Suppressor macrophage treated with lipopolysaccharide for 4 hours (primary cell): ENCODE results near the gene RNF121.

ENCODE experiments used
- DNase-seq: peaks from one replicate; pipeline ENCODE4 v3.0.0-alpha.2; 2020

The RNF121 gene

DNA sequence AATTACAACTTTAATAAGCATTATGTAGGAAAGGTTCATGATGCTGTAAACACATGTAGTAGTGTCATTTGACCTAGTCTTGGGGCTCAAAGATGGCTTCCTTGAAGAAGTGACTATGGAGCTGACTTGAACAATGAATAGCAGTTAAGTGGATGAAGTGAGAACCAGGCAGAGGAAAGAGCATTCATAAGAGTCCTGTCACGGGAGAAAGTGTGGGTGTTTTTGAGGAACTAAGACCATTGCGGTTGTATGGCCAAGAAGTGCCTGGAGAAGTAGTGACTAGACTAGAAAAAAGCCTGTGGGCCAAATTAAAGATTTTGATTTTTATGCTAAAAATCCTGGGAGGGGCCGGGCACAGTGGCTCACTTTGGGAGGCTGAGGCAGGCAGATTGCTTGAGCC, 62.6 kb downstream of the RNF121 start:
- peak; percentile 94 for DNase-seq

DNA sequence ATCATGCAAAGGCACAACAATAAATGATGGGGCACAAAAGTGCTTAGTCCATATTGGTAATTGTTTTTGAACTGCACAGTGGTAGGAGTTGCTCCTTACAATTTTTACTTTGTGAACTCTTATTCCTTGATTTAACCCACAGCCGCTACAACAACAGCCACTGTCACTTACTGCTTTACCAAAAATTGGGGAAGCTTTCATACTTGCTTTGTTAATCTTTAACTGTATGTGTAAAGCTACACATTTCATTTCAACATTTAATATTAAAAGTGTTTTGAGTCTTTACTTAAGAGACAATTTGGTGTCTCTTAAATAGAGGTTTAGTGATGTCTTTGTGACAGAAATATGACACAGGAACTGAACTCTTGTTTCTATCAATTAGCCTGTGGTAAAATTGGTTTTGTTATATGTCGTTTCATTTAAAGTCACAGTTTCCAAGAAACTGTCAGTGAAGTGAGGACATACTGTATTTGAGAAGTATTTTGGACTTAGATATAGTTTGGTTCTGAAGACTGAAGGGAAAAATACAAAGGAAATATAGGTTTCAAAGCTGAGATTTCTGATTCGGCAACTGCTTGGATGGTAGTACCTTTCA, 63.4 kb downstream of the RNF121 start:
- no peak for DNase-seq

DNA sequence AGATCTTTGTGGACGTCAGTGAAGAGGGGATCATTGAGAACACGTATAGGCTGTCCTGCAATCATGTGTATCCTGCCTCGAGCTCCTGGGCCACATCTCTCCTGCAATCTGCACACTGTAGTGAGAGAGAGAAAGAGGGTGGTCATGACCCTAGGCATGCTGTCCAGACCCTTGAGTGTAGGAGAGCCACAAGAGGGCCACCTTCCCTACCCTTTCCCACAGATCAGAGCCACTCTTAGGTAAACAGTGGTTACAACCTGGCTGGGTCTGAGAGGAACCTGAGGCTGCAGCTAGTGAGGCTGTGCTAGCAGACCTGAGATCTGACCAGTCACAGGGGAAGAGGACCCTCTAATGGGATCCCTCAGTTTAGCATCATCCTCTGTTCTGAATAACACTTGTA, 65.9 kb downstream of the RNF121 start:
- no peak for DNase-seq

DNA sequence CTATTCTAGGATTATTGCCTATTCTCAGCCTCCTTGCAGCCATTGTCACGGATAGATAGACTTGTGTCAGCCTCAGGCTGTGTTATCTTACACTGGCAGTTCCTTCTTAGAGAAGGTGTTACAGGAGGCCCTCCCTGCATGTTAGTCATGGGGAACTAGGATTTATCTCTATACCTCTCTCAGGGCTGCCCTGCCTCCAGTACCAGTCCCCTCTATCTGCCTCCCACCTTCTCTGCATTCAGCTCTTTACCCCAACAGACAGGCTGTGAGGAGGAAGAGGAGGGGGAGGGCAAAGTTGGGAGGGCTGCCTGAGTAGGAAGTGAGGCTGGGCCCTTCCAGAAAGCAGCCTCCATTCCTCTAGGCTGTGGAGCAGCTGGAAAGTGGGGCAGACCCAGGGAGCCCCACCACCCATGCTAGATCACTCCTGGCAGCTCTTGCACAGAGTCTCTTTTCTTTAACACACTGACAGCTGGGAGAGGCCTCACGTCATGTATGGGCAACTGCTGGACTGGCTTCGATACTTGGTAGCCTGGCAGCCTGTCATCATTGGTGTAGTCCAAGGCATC, 67.0 kb downstream of the RNF121 start:
- DNase-seq = no peak

DNA sequence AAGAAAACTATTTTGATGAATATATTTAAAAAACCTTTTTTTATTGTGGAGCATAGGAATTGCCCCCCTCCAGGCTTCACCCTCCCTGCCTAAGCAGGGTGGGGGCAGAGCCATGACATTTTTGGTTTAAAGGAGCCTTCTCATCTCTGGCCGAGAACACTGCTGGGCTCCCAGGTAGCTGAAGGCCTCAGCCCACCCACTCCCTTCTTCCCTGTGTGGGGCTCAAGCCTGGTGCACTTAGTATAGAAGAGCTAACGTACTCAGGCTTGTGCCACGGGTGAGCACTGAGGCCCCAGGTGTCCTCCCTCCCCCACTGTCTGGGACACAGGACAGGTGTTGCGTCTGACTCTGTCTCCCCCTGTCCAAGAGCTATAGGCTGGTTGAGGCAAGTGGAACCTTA, 67.7 kb downstream of the RNF121 start:
- DNase-seq = no peak

DNA sequence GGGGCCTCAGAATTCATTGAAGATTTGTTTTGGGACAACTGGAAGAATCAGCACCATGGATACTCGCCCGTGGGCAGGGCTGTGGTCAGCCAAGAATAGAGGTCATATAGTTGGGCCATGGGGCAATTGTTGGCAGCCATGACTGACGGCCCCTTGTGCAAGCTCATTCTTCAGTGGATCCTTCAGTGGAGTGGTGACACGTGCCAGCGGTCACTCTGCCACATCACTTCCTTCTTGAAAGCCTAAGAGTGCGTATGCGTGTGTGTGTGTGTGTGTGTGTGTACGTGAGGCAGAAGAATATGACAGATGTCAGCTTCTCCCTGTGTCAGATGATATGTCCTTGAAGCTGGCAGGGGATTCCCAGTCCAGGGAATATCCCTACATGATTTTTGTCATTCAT, 68.1 kb downstream of the RNF121 start:
- peak; percentile 96 for DNase-seq

DNA sequence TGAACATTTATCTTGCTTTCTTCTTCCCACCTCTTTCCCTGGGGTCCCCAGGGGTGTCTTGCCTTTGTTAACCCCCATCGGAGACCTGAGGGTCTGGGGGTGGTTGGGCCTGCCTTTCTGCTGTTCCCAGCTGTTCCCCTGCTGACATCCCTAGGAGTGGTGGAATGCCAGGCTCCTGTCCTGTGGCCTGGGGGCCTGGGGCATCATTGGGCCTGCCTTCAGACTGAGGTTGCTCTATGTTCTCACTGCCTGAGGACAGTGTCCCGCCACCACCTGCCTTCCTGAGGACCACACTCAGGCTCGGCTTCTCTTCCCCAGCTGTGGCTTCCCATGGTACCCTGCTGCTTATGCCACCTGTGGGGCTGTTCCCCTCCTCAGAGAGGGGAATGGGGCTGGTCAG, 68.7 kb downstream of the RNF121 start:
- DNase-seq = no peak

DNA sequence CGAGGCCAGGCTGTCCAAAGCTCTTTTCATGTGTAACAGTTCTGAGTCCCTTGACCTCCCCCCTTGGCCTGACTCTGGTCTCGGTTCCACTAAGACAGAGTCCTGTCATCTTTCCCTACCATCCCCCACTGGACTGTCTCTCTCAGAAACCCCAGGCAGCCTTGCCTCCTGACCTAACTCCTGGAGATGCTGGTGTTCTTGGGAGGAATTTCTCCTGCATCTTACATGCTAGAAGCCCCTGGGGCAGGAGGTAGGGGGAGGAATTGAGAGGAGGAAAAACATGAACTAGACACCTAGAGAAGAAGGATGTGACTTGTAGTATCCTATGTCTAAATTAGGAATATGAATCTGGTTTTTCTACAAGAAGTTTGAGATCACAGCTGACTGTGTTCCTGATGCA, 69.2 kb downstream of the RNF121 start:
- no peak for DNase-seq

DNA sequence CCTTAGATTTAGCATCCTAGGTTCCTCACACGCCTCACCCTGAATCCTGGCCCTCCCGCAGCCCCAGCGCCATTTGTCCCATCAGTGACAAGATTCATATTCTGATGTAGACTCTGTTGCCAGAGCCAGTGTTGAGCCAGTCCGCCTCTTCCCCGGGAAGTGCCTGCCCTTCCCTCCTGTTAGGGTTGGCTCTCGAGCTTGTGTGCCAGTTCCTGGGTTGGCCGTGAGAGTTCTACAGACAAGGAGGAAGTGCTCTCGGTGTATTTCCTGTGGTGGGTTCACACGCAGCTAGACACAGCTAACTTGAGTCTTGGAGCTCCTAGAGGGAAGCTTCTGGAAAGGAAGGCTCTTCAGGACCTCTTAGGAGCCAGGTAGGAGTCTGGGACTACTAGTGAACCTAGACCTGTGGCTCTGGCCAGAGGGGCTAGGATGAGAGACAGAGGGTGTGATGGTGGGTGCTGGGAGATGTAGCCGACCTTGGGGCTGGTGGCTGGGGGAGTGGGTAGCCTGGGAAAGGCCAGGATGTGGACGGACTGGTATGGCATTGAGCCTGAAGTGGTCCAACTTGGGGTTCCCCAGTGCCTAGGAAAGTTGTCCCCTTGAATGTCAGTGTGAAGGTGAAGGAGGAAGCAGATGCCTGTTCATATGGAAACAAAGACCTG, 69.9 kb downstream of the RNF121 start, which contains the start of gene IL18BP:
Gene IL18BP (plus strand): TSS at position 261 of the 662 bp plus-strand sequence. CDS start 1,076 bp downstream, outside the sequence.
- DNase-seq = peak; percentile 88

DNA sequence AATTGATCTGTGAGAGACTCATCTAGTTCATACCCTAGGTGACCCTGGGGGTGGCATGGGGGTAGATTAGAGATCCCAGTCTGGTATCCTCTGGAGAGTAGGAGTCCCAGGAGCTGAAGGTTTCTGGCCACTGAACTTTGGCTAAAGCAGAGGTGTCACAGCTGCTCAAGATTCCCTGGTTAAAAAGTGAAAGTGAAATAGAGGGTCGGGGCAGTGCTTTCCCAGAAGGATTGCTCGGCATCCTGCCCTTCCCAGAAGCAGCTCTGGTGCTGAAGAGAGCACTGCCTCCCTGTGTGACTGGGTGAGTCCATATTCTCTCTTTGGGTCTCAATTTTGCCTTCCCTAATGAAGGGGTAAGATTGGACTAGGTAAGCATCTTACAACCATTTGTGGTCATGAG, 70.5 kb downstream of the RNF121 start:
- DNase-seq = peak; percentile 65

DNA sequence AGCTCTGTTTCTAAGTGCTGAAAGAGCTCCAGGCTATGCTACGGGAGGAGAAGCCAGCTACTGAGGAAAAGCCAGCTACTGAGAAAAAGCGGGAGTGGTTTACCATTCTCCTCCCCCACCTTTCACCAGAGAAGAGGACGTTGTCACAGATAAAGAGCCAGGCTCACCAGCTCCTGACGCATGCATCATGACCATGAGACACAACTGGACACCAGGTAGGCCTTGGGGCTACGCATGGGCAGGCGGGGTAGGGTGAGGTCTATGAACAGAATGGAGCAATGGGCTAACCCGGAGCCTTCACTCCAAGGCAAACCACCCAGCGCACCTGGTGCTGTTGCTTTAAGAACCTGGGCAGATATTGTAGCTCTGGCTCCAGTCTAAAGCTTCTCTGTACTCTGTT, 71.0 kb downstream of the RNF121 start:
- DNase-seq = no peak

DNA sequence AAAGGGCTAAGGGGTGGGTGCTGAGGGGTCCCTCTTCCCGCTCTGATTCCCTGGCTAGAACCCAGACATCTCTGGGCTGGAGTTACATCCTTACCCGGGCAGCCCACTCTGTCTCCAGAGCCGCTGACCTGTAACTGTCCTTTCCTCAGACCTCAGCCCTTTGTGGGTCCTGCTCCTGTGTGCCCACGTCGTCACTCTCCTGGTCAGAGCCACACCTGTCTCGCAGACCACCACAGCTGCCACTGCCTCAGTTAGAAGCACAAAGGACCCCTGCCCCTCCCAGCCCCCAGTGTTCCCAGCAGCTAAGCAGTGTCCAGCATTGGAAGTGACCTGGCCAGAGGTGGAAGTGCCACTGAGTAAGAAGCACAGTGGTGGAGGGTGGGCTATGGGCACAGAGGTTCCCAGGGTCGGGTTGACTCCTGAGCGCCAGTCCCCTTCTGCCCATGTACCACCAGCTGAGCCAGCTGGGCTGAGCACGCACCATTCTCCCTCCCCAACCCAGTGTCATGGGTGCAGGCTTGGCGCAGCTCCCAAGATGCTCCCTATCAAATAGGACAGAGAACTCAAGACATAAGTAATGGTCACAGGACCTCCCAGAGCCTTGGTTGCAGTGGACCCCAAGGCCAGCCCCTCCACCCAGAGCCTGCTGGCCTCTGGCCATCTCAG, 71.5 kb downstream of the RNF121 start:
- no peak for DNase-seq

DNA sequence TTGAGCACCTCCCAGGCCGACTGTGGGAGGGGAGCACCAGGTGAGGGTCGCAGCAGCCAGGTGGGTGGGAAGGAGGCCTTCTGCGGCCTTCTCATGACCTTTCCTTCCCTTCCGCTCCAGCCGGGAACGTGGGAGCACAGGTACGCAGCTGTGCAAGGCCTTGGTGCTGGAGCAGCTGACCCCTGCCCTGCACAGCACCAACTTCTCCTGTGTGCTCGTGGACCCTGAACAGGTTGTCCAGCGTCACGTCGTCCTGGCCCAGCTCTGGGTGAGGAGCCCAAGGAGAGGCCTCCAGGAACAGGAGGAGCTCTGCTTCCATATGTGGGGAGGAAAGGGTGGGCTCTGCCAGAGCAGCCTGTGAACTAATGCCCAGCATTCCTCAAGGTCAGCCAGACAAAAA, 72.4 kb downstream of the RNF121 start:
- no peak for DNase-seq

DNA sequence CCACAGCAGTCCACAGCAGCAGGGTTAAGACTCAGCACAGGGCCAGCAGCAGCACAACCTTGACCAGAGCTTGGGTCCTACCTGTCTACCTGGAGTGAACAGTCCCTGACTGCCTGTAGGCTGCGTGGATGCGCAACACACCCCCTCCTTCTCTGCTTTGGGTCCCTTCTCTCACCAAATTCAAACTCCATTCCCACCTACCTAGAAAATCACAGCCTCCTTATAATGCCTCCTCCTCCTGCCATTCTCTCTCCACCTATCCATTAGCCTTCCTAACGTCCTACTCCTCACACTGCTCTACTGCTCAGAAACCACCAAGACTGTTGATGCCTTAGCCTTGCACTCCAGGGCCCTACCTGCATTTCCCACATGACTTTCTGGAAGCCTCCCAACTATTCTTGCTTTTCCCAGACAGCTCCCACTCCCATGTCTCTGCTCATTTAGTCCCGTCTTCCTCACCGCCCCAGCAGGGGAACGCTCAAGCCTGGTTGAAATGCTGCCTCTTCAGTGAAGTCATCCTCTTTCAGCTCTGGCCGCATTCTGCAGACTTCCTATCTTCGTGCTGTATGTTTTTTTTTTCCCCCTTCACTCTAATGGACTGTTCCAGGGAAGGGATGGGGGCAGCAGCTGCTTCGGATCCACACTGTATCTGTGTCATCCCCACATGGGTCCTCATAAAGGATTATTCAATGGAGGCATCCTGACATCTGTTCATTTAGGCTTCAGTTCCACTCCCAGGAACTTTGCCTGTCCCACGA, 73.2 kb downstream of the RNF121 start:
- no peak for DNase-seq

DNA sequence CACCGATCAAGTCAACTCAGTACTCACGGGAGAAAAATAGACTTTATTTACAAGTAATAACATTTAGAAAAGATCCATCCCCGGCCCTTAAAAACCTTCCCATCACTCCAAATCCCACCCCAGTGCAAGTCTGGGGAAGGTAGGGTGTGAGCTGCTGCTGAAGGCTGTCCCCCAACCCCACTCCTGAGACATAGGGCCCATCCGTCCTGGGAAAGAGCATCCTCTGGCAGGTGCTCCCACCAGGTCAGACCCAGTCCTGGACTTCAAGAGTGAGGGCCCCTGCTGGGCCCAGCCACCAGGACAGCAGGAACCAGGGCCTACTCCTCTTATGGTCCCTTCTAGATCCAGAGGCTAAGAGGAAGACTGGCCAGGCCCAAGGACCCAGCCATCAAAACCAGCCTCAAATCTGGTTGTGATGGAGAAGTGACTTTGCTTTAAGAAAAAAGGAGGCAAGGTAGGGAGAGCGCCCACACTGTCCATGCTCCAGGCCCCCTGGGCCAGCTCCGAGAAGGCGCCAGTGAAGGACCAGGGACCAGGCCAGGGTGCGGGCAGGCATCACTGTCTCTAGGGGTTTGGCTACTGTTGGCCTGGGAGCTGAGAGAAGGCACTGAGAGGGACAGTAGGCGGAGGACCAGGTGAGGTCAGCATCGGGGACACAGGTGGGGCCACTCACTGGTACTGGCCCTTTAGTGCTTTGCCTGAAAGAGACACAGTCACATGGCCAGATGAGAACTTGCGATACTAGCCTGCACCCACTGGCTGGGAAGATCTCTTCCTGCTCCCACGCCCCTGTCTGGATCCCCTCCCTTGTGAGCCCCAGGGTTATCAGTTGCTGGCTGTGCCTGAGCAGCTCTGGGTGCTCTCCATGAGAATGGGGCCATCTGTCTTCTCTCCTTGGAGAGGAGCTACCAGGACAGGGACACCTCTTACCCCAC, 74.3 kb downstream of the RNF121 start:
- no peak for DNase-seq

DNA sequence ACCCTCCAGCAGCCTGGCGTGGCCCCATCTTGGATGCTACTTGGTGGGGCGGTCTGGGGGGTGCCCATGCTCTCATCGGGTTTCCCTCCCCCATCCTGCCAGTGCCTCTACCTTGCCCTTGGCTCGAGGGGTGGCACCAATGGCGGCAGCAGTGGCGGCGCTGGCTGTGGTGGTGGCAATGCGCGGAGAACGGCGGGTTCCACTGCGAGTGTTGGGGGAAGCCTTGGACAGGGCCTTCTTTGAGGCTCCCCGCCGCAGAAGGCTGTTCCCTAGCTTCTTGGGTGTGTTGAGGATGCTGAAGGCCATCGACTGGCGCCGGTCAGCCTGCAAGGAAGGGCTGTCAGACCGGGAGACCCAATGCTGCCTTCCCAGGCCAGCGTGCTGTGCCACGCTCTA, 74.9 kb downstream of the RNF121 start:
- DNase-seq = no peak

DNA sequence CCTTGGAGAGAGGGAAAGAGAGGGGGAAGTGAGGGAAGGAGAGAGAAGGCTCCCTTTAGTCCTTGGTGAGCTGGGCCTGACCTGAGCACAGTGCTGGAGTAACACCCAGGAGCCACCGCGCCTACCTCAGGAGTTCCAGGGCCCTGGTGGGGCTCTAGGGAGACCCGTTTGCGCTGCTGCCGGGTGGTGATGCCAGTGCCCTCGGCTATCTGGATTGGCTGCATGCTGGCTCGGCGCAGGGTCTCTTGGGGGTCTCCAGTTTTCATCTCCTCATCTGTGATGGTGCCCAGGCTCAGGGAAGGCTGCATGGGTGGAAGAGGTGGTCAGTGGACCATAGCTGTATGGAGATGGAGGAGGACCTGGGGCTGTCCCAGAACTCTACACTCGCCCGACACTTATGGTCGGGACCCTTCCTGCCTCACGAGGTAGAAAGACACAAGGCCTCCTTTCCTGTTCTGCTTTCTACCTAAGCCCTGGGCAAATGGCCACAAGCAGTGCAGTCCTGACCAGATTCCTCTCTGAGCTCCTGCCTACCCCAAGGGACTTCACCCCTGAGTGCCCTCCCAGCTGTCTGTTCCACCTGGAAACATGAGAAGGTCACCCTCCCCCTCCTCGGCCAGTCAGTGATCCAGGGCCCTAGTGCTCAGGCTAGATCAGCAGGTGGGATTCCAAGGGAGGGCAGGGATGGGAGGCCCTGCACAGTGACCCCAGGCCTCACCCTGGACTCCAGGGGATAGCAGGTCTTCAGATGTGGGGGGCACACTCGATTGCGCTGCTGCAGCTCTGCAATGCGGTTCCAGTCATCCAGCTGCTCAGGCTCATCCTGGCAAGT, 75.9 kb downstream of the RNF121 start:
- DNase-seq = no peak

DNA sequence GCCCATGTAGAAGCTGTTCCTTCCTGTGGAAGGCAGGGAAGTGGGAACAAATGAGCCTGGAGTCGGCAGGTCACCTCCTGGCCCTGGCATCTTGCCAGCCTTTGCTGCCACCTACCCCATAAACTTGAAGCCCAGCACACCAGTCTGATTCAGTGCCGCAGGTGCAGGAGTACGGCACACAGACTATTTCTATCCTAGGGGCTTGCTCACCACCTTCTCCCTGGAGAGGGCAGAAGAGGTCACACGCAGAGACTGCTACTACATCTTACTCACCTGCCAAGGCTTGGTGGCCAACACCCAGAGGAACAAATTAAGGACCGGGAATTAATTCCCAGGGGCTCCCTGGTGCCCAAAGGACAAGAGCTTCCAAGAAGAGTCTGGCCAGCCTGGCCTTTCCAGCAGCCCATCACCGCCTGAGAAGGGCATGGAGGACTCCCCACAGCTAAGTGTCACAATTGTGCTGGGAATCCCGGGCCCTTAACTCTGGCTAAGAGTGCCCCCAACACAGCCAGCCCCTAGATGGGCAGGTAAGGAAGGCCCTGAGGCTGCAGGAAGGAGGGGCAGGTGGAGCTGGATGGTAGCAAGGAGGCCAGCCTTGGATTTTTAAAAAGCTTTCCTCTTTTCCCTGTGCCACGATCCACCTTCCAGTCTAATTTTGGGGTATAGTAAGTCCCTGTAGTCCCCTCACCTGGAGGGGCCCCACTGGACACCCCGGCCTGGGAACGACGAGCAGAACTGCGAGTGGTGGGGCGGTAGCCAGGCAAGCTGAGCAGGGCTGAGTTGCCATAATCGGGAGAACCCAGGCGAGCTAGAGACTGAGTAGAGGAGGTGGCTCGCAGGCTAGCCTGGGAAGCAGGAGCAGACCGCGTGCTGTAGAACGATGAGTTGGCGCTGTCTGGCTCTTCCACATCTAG, 76.8 kb downstream of the RNF121 start:
- no peak for DNase-seq

DNA sequence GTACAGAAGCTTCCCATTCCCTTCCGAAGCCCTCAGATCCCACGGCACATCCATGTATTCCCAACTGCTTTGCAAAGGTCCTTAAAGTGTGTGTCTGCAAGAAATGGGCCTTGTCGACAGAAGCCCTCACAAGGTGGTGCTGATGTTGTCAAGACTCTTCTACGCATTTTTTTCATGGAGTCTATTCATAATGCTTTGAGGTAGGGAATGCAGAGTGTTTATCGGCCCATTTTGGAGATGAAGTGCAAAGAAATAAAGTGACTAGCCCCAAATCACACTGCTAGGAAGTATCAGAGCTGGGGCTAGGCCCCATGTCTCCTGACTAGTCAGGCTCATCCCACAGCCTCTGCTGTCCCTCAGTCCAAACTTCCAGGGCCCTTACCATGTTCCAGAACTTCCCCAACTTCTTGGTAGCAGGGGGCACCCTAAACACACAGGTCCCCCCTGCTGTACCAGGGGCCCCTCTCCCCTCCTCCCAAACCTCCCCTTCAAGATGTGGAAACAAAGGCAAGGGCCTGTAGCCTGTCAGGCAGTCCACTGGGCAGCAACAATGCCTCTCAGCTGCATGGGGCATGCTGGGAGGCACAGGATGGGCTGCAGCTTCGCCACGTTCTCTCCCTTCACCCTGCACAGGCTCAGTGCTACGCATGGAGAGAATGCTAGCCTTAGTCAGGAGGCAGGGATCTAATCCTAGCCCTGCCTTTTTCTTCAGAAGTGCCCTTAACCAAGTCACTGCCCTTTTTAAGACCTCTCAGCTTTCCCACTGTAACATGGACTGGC, 77.7 kb downstream of the RNF121 start:
- no peak for DNase-seq
